ENCODE data around the gene VWF. TPM values are rescaled to one million over a fixed set of nuclear protein-coding genes. Genes with fewer than 3 reads are reported as not detected.

VWF gene
- total and polyA plus RNA-seq, 2 donors (not counting 3 experiments of a cell fraction or from before 2014, with no cell fraction given): 1,041 to 2,328 TPM

- DNase-seq (ENCODE audit: low read depth, low spot score) (no peak), FAIRE-seq (no peak)
- intact Hi-C loops (cut with micrococcal nuclease) (no loop called here), dilution Hi-C loops (cut with MboI; ENCODE audit: extremely low pct_ligation_motif_present, low sequenced_read_pairs) (no loop called here)
- peaks cover 52% of the 10 kb centered on the region for H3K4me1 ChIP-seq (ENCODE audit: control insufficient read depth, extremely low read depth, insufficient read depth, low read length)
- peak overlapping the region; percentile 10 for H3K4me2 ChIP-seq (ENCODE audit: insufficient read depth, low read length)
- ChIA-PET CTCF (interaction anchor here (0.9 to 5.8 kb wide), 10 partner anchors 10 to 134 kb away, joined by 3 to 43 read pairs (median 6); no protein-coding TSS in a partner anchor), POLR2A (interaction anchor here (0.8 to 2.9 kb wide), 6 partner anchors 11 to 107 kb away, joined by 4 to 24 read pairs (median 10); partner anchors contain the start of gene VWF)
- TF ChIP-seq POLR2AphosphoS5 (IDR thresholded peaks at IDR 0.05; ENCODE audit: insufficient read depth, low read depth, low read length): no peak
- TF ChIP-seq JUN (IDR thresholded peaks at IDR 0.05; ENCODE audit: borderline replicate concordance, insufficient read depth, insufficient read length, low read depth): no peak
- no peak for TF ChIP-seq GATA2 (IDR thresholded peaks at IDR 0.05; ENCODE audit: insufficient read depth, insufficient read length, low read depth, low read length)
- no peak for TF ChIP-seq EZH2 (IDR thresholded peaks at IDR 0.05; ENCODE audit: borderline replicate concordance, low read depth, low read length, severe bottlenecking)
- no peak for TF ChIP-seq MAX (IDR thresholded peaks at IDR 0.05; ENCODE audit: insufficient read depth, insufficient read length)
- no peak for TF ChIP-seq POLR2A (IDR thresholded peaks at IDR 0.05; ENCODE audit: low read depth, low read length)
- TF ChIP-seq MYC (IDR thresholded peaks at IDR 0.05; ENCODE audit: low read depth, low read length): no peak
- TF ChIP-seq FOS (IDR thresholded peaks at IDR 0.05; ENCODE audit: borderline replicate concordance, insufficient read depth, low read length): no peak
- TF ChIP-seq CTCF (IDR thresholded peaks at IDR 0.05; ENCODE audit: extremely low read depth in 1 of 2, insufficient read depth in 1 of 2, low read depth in 1 of 2, low read length in 2 of 2): no peak
- peaks cover 10% of the 10 kb centered on the region for H3K79me2 ChIP-seq (ENCODE audit: control insufficient read depth, insufficient read depth, low read length)
- H4K20me1 ChIP-seq (replicated peaks; ENCODE audit: control insufficient read depth, extremely low read depth, insufficient read depth, low read length): no peaks in the 10 kb centered on the region
- no peak overlapping the region for H2AFZ ChIP-seq (ENCODE audit: low read depth, low read length)
- H3K4me3 ChIP-seq (replicated peaks in 1 of 3; ENCODE audit: insufficient read depth in 1 of 3, low read depth in 1 of 3, low read length in 3 of 3): no peak overlapping the region
- BruUV-seq (replicated peaks): TSS peak; percentile 17
- H3K36me3 ChIP-seq (ENCODE audit: control insufficient read depth in 2 of 2, extremely low read depth in 1 of 2, insufficient read depth in 2 of 2, low read length in 2 of 2): no peaks in the 10 kb centered on the region
- H3K9me3 ChIP-seq (replicated peaks; ENCODE audit: control insufficient read depth, insufficient read depth, low read length): no peaks in the 10 kb centered on the region
- peak overlapping the region; percentile 82 for H3K9ac ChIP-seq (replicated peaks; ENCODE audit: extremely low read depth, insufficient read depth, low read length)
- peak overlapping the region; percentile 100 for H3K27ac ChIP-seq (ENCODE audit: insufficient read depth, low read depth, low read length)
- no peaks in the 10 kb centered on the region for H3K27me3 ChIP-seq (ENCODE audit: control insufficient read depth in 2 of 2, insufficient read depth in 2 of 2, low read length in 2 of 2)
- H3K9me1 ChIP-seq (replicated peaks; ENCODE audit: control insufficient read depth, extremely low read depth, insufficient read depth, low read length): no peaks in the 10 kb centered on the region
Observed at GRCh38 chr12:6172086-6172485, 47.6 kb upstream of the VWF start.

All from endothelial cell of umbilical vein (primary cell).